ENCODE results near the gene HDAC9. TPM values are rescaled to one million over a fixed set of nuclear protein-coding genes. Genes with fewer than 3 reads are reported as not detected.

HDAC9 gene
- total RNA-seq, 3 donors from 2014 or later (not counting 1 experiment from before 2014, with no cell fraction given), result 19.1 to 41.1 (median 24.1) TPM

- intact Hi-C loops (cut with micrococcal nuclease), result no loop called here
- Mint-ChIP-seq H3K27ac (no peak overlapping the region), H3K27me3 (ENCODE audit: low read depth in 2 of 2) (no peaks in the 10 kb centered on the region), H3K4me1 (no peaks in the 10 kb centered on the region), H3K4me3 (no peak overlapping the region), H3K36me3 (no peaks in the 10 kb centered on the region), H3K9me3 (no peaks in the 10 kb centered on the region)
- no peaks in the 10 kb centered on the region for H3K4me1 ChIP-seq (ENCODE audit: control insufficient read depth, insufficient read depth, low read length)
- H3K36me3 ChIP-seq (ENCODE audit: control insufficient read depth, insufficient read depth, low read length), result no peaks in the 10 kb centered on the region
- H3K4me3 ChIP-seq (ENCODE audit: low read length), result no peak overlapping the region
- DNase-seq (no peak), ATAC-seq (no peak)
- H3K9me3 ChIP-seq (ENCODE audit: control insufficient read depth, insufficient read depth, low read length), result no peaks in the 10 kb centered on the region
- no peak for TF ChIP-seq CTCF (IDR thresholded peaks at IDR 0.05)
- no peaks in the 10 kb centered on the region for H3K27me3 ChIP-seq (ENCODE audit: control insufficient read depth, insufficient read depth, low read length)
- WGBS (ENCODE audit: insufficient coverage), result 91% methylated on average over 2 of the region's 4 CpGs
- no peak overlapping the region for H3K27ac ChIP-seq (ENCODE audit: low read length)
These were observed 197.9 kb downstream of the HDAC9 start for GRCh38 chr7:18693406-18693805.

GRCh38 chr7:18693816-18694215 lies 198.3 kb downstream of the HDAC9 start:
- H3K36me3 Mint-ChIP-seq, result no peaks in the 10 kb centered on the region
- no peak for DNase-seq
- no peak for ATAC-seq
- no peaks in the 10 kb centered on the region for H3K27me3 Mint-ChIP-seq (ENCODE audit: low read depth in 2 of 2)
- no peak overlapping the region for H3K27ac Mint-ChIP-seq
- Histone ChIP-seq H3K27me3 (ENCODE audit: control insufficient read depth, insufficient read depth, low read length) (no peaks in the 10 kb centered on the region), H3K27ac (ENCODE audit: low read length) (no peak overlapping the region), H3K4me3 (ENCODE audit: low read length) (no peak overlapping the region), H3K36me3 (ENCODE audit: control insufficient read depth, insufficient read depth, low read length) (no peaks in the 10 kb centered on the region), H3K9me3 (ENCODE audit: control insufficient read depth, insufficient read depth, low read length) (no peaks in the 10 kb centered on the region), H3K4me1 (ENCODE audit: control insufficient read depth, insufficient read depth, low read length) (no peaks in the 10 kb centered on the region)
- no peak for TF ChIP-seq CTCF (IDR thresholded peaks at IDR 0.05)
- no CpG with 5 or more reads among the region's 2 CpGs for WGBS (ENCODE audit: insufficient coverage)
- H3K4me1 Mint-ChIP-seq, result no peaks in the 10 kb centered on the region
- no peak overlapping the region for H3K4me3 Mint-ChIP-seq
- H3K9me3 Mint-ChIP-seq, result no peaks in the 10 kb centered on the region
- intact Hi-C loops (cut with micrococcal nuclease), result no loop called here

GRCh38 chr7:18694484-18694883 lies 198.9 kb downstream of the HDAC9 start:
- Mint-ChIP-seq H3K27ac (no peak overlapping the region), H3K4me1 (no peaks in the 10 kb centered on the region), H3K27me3 (ENCODE audit: low read depth in 2 of 2) (no peaks in the 10 kb centered on the region), H3K9me3 (no peaks in the 10 kb centered on the region), H3K4me3 (no peak overlapping the region), H3K36me3 (no peaks in the 10 kb centered on the region)
- H3K36me3 ChIP-seq (ENCODE audit: control insufficient read depth, insufficient read depth, low read length), result no peaks in the 10 kb centered on the region
- DNase-seq, result no peak
- 93% methylated on average over 3 of the region's 3 CpGs for WGBS (ENCODE audit: insufficient coverage)
- no peaks in the 10 kb centered on the region for H3K27me3 ChIP-seq (ENCODE audit: control insufficient read depth, insufficient read depth, low read length)
- TF ChIP-seq CTCF (IDR thresholded peaks at IDR 0.05), result no peak
- no peak overlapping the region for H3K27ac ChIP-seq (ENCODE audit: low read length)
- H3K9me3 ChIP-seq (ENCODE audit: control insufficient read depth, insufficient read depth, low read length), result no peaks in the 10 kb centered on the region
- H3K4me1 ChIP-seq (ENCODE audit: control insufficient read depth, insufficient read depth, low read length), result no peaks in the 10 kb centered on the region
- ATAC-seq, result no peak
- intact Hi-C loops (cut with micrococcal nuclease), result no loop called here
- no peak overlapping the region for H3K4me3 ChIP-seq (ENCODE audit: low read length)

- no peaks in the 10 kb centered on the region for H3K27me3 ChIP-seq (ENCODE audit: control insufficient read depth, insufficient read depth, low read length)
- no peak overlapping the region for H3K4me3 ChIP-seq (ENCODE audit: low read length)
- H3K27me3 Mint-ChIP-seq (ENCODE audit: low read depth in 2 of 2), result no peaks in the 10 kb centered on the region
- H3K4me1 ChIP-seq (ENCODE audit: control insufficient read depth, insufficient read depth, low read length), result no peaks in the 10 kb centered on the region
- DNase-seq (no peak), ATAC-seq (no peak)
- H3K9me3 Mint-ChIP-seq, result no peaks in the 10 kb centered on the region
- no peak overlapping the region for H3K4me3 Mint-ChIP-seq
- intact Hi-C loops (cut with micrococcal nuclease), result no loop called here
- H3K27ac ChIP-seq (ENCODE audit: low read length), result no peak overlapping the region
- H3K9me3 ChIP-seq (ENCODE audit: control insufficient read depth, insufficient read depth, low read length), result no peaks in the 10 kb centered on the region
- H3K36me3 ChIP-seq (ENCODE audit: control insufficient read depth, insufficient read depth, low read length), result no peaks in the 10 kb centered on the region
- no peaks in the 10 kb centered on the region for H3K36me3 Mint-ChIP-seq
- no peak for TF ChIP-seq CTCF (IDR thresholded peaks at IDR 0.05)
- no peaks in the 10 kb centered on the region for H3K4me1 Mint-ChIP-seq
- H3K27ac Mint-ChIP-seq, result no peak overlapping the region
- no CpG with 5 or more reads among the region's 1 CpG for WGBS (ENCODE audit: insufficient coverage)
These were observed 199.4 kb downstream of the HDAC9 start for GRCh38 chr7:18694911-18695310.

Data from natural killer cell (primary cell).